Panc1 (cell line): ENCODE results near the gene PML. TPM values are rescaled to one million over a fixed set of nuclear protein-coding genes. Genes with fewer than 3 reads are reported as not detected.

ENCODE experiments used
- ATAC-seq: fragments of 200-7000 bp; cut with Tn5 transposase; 2 replicates; pipeline ENCODE4 v1.9.1; 2020; ENCODE audit warnings: mild to moderate bottlenecking, moderate library complexity
- BruUV-seq: library from RNA; stranded (reverse); fragments of 400-500 nt; replicated peaks from 2 replicates; lab custom pipeline; 2021; lab: Mats Ljungman, UMichigan
- CTCF ChIA-PET: fragments of 300-600 bp; sonication (Branson Sonifier 250); formaldehyde crosslinking; loops from one replicate; lab custom pipeline; 2022; ENCODE audit warnings: antibody characterized with exemption; lab: Charles Lee
- POLR2A ChIA-PET: fragments of 300-600 bp; sonication (Branson Sonifier 250); formaldehyde crosslinking; loops from one replicate; lab custom pipeline; 2022; ENCODE audit warnings: antibody characterized with exemption; lab: Charles Lee
- DNase-seq: peaks from one replicate; pipeline ENCODE4 v3.0.0-alpha.2; 2010; ENCODE audit warnings: low read depth, low spot score
- H3K27ac ChIP-seq: 2 replicates; pipeline ENCODE4 v1.5.1; 2011; ENCODE audit warnings: mild to moderate bottlenecking, low read length, inconsistent platforms
- H3K27me3 ChIP-seq: fragments of 200-500 bp; sonication (Bioruptor generic); 2 replicates; pipeline ENCODE4 v1.6.0; 2014; ENCODE audit warnings: low read length, inconsistent platforms; ENCODE audit not compliant: control insufficient read depth, insufficient read depth
- H3K36me3 ChIP-seq: fragments of 200-500 bp; sonication (Bioruptor generic); 2 replicates; pipeline ENCODE4 v1.5.1; 2014; ENCODE audit warnings: inconsistent platforms, mild to moderate bottlenecking, low read length, moderate library complexity; ENCODE audit not compliant: control insufficient read depth, insufficient read depth
- H3K4me1 ChIP-seq: 2 replicates; pipeline ENCODE4 v1.5.1; 2011; ENCODE audit warnings: inconsistent platforms, mild to moderate bottlenecking, low read length, moderate library complexity; ENCODE audit not compliant: control insufficient read depth, insufficient read depth
- H3K4me3 ChIP-seq, 2 experiments: 2 replicates each; pipeline ENCODE4 v1.5.1; 2011 to 2012; ENCODE audit warnings: low read depth in 2 of 2, low read length in 2 of 2, mild to moderate bottlenecking in 2 of 2, inconsistent platforms in 1 of 2, moderate library complexity in 1 of 2
- H3K9me3 ChIP-seq: fragments of 200-500 bp; sonication (Bioruptor generic); 2 replicates; pipeline ENCODE4 v1.5.1; 2014; ENCODE audit warnings: low read depth, mild to moderate bottlenecking, inconsistent platforms, low read length, moderate library complexity; ENCODE audit not compliant: control insufficient read depth, insufficient read depth
- CTCF ChIP-seq: fragments of 450-650 bp; IDR thresholded peaks from 2 replicates; pipeline ENCODE4 v1.5.1; 2017; ENCODE audit warnings: mild to moderate bottlenecking
- POLR2AphosphoS5 ChIP-seq: IDR thresholded peaks from 2 replicates; pipeline ENCODE4 v1.6.1; 2012; ENCODE audit warnings: mild to moderate bottlenecking, low read depth, low read length, moderate library complexity
- REST ChIP-seq, 2 experiments: IDR thresholded peaks; 2 replicates each; pipeline ENCODE4 v1.6.1; 2011 to 2012; ENCODE audit warnings: low read depth in 2 of 2, control low read depth in 1 of 2, low read length in 1 of 2, mild to moderate bottlenecking in 1 of 2, moderate library complexity in 1 of 2; ENCODE audit not compliant: insufficient read depth in 1 of 2
- SIN3A ChIP-seq: IDR thresholded peaks from 2 replicates; pipeline ENCODE4 v1.6.1; 2012; ENCODE audit warnings: low read depth, mild to moderate bottlenecking, low read length, moderate library complexity, borderline replicate concordance; ENCODE audit not compliant: insufficient read depth
- TCF7L2 ChIP-seq: IDR thresholded peaks from 2 replicates; pipeline ENCODE4 v1.6.1; 2011; ENCODE audit warnings: mild to moderate bottlenecking, low read depth, low read length, inconsistent platforms
- in situ Hi-C: cut with HindIII; loops from 2 replicates; pipeline ENCODE4 v1.10.0; 2016; ENCODE audit warnings: low sequenced_read_pairs, low pct_unique_long_range_greater_than_20kb
- intact Hi-C: fragments of 100-400 bp; cut with micrococcal nuclease; formaldehyde crosslinking; loops from one replicate; pipeline ENCODE4 v1.10.0; 2022; ENCODE audit not compliant: unreplicated experiment
- total RNA-seq: library from RNA; stranded (reverse); gene quantifications from one replicate; pipeline ENCODE4 v1.2.1, GENCODE V29; 2021; ENCODE audit not compliant: unreplicated experiment

The PML gene
- total RNA-seq, 1 experiment from 2014 or later, result 52.2 TPM

GRCh38 chr15:73989001-73989798 is 5.3 kb upstream of the PML start:
- no peaks in the 10 kb centered on the region for H3K27me3 ChIP-seq
- CTCF ChIA-PET, result no interaction called here
- no TSS peak for BruUV-seq
- ATAC-seq, result no peak
- in situ Hi-C loops, result no loop called here
- POLR2A ChIA-PET, result no interaction called here
- H3K4me3 ChIP-seq, result no peak overlapping the region
- H3K36me3 ChIP-seq, result no peaks in the 10 kb centered on the region
- DNase-seq, result no peak
- intact Hi-C loops, result no loop called here
- TF ChIP-seq TCF7L2 (no peak), SIN3A (no peak), CTCF (no peak), POLR2AphosphoS5 (no peak), REST (IDR thresholded peaks at IDR 0.05; ENCODE audit: insufficient read depth in 1 of 2, low read depth in 2 of 2, low read length in 1 of 2) (no peak)
- H3K27ac ChIP-seq, result no peak overlapping the region; the same call in 1 of the 2 replicates
- H3K9me3 ChIP-seq, result no peaks in the 10 kb centered on the region
- H3K4me1 ChIP-seq, result peaks cover 23% of the 10 kb centered on the region

GRCh38 chr15:73990250-73991005 is 4.1 kb upstream of the PML start:
- no peaks in the 10 kb centered on the region for H3K9me3 ChIP-seq
- ChIA-PET CTCF (interaction anchor here (1.5 kb wide), 1 partner anchor 17 kb away, joined by 8 read pairs; no protein-coding TSS in a partner anchor), POLR2A (no interaction called here)
- H3K27me3 ChIP-seq, result no peaks in the 10 kb centered on the region
- in situ Hi-C loops (no loop called here), intact Hi-C loops (no loop called here)
- no peak overlapping the region for H3K27ac ChIP-seq
- TF ChIP-seq SIN3A (no peak), CTCF (no peak), REST (IDR thresholded peaks at IDR 0.05; ENCODE audit: insufficient read depth in 1 of 2, low read depth in 2 of 2, low read length in 1 of 2) (no peak), POLR2AphosphoS5 (no peak), TCF7L2 (no peak)
- peaks cover 23% of the 10 kb centered on the region for H3K4me1 ChIP-seq
- BruUV-seq, result no TSS peak
- no peak overlapping the region for H3K4me3 ChIP-seq
- ATAC-seq (no peak), DNase-seq (no peak)
- no peaks in the 10 kb centered on the region for H3K36me3 ChIP-seq
